ENCODE data around the gene DHRSX. TPM values are rescaled to one million over a fixed set of nuclear protein-coding genes. Genes with fewer than 3 reads are reported as not detected.
A peak's percentile ranks its signal among the peaks of the same experiment; 100 is the strongest.
"Not testable (repeated sequence)": the region's sequence is repeated elsewhere in the genome, so short reads cannot be mapped to it uniquely, and the experiment has no call there.

DHRSX gene
- polyA plus RNA-seq, 3 donors from 2014 or later: 20.0 to 36.4 (median 23.2) TPM

DNA sequence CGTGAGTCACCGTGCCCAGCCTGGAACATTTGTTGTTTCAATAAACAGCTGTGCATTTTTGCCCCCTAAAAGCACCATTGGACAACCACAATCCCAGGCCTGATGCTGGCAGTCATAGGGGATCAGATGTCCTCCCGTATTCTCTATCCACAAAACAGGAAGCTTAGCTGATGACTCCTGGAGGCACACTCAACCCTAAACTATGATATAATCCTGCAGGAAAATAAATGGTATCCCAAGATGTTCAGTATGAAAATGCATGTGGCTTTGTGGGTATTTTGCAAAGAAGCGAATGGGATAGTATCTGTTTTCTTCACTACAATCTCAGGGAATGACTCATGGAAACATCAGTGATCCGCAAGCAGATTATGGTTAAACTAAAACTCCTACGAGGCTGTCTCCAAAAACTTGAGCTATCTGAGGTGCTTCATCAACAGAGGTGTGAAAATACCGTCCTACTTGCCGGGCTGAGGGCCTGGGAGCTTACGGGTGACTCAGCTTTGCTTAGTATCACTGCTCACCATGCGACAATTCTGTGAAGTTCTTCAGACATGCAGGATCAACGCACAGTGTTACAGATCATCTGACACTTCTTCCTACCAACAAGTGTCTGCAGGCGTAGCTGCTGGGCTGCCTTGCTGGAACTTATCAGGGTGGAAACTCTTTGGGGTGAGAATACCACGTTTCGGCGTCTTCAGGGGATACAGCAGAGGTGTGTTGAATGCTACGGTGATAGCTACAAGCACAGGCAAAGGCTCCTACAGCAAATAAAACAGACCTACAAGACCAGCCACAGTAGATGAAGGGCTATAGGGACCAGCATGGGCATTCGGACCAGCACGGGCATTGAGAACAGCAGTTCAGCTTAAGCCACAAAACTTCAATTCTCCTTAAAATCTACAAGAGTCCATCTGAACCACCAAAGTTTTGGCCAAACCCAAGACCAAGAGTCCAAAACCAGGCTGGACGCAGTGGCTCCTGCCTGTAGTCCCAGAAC, 148.5 kb downstream of the DHRSX start:
- Mint-ChIP-seq H3K27ac (peak overlapping the region in 3 of 6 donors; percentile 21 to 63 (median 40)), H3K4me1 (peaks cover 0 to 3% of the 10 kb centered on the region in 2 donors), H3K4me3 (no peak overlapping the region), H3K9me3 (no peaks in the 10 kb centered on the region), H3K36me3 (peaks cover 10 to 22% (median 21%) of the 10 kb centered on the region in 3 donors), H3K27me3 (ENCODE audit: low read depth in 3 of 3) (peaks cover 0 to 6% (median 0%) of the 10 kb centered on the region in 3 donors)
- DNase-seq: no peak

DNA sequence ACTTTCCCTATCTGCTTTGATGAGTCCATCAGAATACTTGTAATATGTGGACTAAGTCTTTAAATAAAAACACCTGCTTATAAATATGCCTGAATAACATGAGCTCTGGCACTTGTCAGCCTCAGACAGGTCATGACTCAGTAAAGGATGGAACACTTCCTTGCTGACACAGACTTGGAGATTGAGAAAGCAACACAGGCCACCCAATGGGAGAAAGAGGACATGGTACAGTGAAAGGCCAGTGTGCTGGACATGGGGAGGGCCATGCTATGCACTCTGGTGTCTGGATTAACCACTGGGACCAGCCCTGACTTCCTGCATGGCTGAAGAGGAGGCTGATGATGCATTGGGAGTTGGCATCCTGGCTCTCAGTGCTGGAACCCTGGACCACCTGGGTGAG, 149.5 kb downstream of the DHRSX start:
- Mint-ChIP-seq H3K36me3 (peaks cover 14 to 29% (median 29%) of the 10 kb centered on the region in 3 donors), H3K4me1 (peaks cover 0 to 3% of the 10 kb centered on the region in 2 donors), H3K9me3 (no peaks in the 10 kb centered on the region), H3K27me3 (ENCODE audit: low read depth in 3 of 3) (peaks cover 0 to 6% (median 0%) of the 10 kb centered on the region in 3 donors), H3K27ac (no peak overlapping the region), H3K4me3 (no peak overlapping the region)
- no peak for DNase-seq

DNA sequence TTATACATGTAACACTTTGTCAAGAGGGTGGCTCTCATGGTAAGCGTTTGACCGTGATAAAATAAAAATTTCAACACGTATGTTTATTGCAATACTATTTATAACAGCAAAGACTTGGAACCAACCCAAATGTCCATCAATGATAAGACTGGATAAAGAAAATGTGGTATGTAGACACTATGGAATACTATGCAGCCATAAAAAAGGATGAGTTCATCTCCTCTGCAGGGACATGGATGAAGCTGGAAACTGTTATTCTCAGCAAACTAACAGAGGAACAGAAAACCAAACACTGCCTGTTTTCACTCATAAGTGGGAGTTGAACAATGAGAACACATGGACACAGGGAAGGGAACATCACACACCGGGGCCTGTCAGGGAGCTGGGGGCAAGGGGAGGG, 150.1 kb downstream of the DHRSX start:
- H3K36me3 Mint-ChIP-seq: peaks cover 18 to 35% (median 34%) of the 10 kb centered on the region in 3 donors
- not testable (repeated sequence) for H3K27me3 Mint-ChIP-seq (ENCODE audit: low read depth in 3 of 3); H3K4me1 Mint-ChIP-seq; H3K4me3 Mint-ChIP-seq; H3K27ac Mint-ChIP-seq; H3K9me3 Mint-ChIP-seq; DNase-seq

DNA sequence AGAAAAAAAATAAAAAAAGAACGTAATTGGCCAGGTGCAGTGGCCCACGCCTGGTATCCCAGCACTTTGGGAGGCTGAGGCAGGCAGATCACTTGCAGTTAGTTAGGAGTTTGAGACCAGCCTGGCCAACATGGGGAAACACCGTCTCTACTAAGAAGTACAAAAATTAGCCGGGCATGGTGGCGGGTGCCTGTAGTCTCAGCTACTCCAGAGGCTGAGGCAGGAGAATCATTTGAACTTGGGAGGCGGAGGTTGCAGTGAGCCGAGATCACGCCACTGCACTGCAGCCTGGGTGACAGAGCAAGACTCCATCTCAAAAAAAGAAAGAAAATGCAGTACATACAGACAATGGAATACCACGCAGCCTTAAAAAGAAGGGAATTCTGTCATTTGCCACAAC, 150.7 kb downstream of the DHRSX start:
- not testable (repeated sequence) for H3K9me3 Mint-ChIP-seq; H3K27me3 Mint-ChIP-seq (ENCODE audit: low read depth in 3 of 3); H3K4me3 Mint-ChIP-seq; DNase-seq; H3K27ac Mint-ChIP-seq; H3K4me1 Mint-ChIP-seq
- peaks cover 19 to 38% (median 37%) of the 10 kb centered on the region in 3 donors for H3K36me3 Mint-ChIP-seq

DNA sequence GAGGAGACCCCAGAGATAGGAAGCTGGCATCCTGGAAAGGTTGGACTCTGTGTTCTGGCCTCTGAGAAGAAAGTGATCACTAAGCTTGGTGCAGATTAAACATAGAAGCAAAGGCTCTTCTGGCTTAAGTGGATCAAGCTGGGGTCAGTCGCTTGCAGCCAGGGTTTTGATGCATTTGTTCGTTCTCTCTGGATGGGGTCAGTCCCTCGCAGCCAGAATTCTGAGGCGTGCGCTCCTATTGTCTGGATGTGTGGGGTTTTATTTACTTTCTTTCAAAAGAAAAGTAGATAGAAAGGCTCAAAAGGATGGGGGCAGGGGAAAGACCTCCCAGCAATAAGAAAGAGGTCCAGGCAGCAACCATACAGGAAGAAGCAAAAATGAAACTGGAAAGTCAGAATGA, 152.6 kb downstream of the DHRSX start:
- H3K4me1 Mint-ChIP-seq: peaks cover 0 to 3% of the 10 kb centered on the region in 2 donors
- no peak for DNase-seq
- H3K27ac Mint-ChIP-seq: no peak overlapping the region
- peaks cover 23 to 45% (median 32%) of the 10 kb centered on the region in 3 donors for H3K36me3 Mint-ChIP-seq
- peaks cover 0 to 5% (median 0%) of the 10 kb centered on the region in 3 donors for H3K27me3 Mint-ChIP-seq (ENCODE audit: low read depth in 3 of 3)
- no peak overlapping the region for H3K4me3 Mint-ChIP-seq
- no peaks in the 10 kb centered on the region for H3K9me3 Mint-ChIP-seq

DNA sequence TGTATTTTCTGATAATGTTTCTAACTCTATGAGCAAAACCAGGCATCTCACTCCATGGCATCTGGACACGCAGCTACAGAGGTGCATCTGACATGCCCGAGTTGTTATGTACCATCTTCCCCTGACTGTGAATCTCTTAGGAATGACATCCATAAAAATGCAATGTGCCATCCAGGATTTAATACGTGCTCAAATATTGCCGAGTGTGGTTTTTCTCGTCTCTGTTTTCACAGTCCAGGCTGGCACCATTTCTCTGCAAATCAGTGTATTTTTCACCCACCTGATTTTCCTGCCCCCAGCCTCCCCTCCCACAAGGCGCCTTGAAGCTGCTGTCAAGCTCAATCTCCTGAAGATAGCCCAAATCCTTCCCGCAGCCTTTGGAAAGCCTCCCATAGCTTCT, 154.6 kb downstream of the DHRSX start:
- Mint-ChIP-seq H3K9me3 (peaks cover 0 to 5% (median 0%) of the 10 kb centered on the region in 6 donors), H3K4me1 (no peaks in the 10 kb centered on the region), H3K36me3 (peaks cover 27 to 44% (median 36%) of the 10 kb centered on the region in 3 donors), H3K27ac (no peak overlapping the region), H3K27me3 (ENCODE audit: low read depth in 3 of 3) (peaks cover 0 to 3% (median 0%) of the 10 kb centered on the region in 3 donors), H3K4me3 (no peak overlapping the region)
- no peak for DNase-seq

DNA sequence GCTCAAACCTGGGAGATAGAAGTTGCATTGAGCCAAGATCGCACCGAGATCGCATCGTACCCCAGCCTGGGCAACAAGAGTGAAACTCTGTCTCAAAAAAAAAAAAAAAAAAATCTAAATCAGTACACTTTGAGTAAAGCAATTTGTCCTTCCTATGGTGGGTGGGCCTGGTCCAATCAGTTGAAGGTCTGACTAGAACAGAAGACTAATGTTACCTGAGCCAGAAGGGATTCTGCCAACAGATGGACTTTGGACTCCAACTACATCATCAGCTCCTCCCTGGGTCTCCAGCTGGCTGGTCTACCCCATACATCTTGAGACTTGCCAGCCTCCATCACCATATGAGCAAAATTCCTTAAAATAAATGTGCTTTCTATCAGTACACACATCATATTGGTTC, 155.2 kb downstream of the DHRSX start:
- no peak for DNase-seq
- Mint-ChIP-seq H3K27ac (no peak overlapping the region), H3K4me1 (no peaks in the 10 kb centered on the region), H3K4me3 (no peak overlapping the region), H3K36me3 (peaks cover 24 to 42% (median 39%) of the 10 kb centered on the region in 3 donors), H3K9me3 (peaks cover 0 to 5% (median 0%) of the 10 kb centered on the region in 6 donors), H3K27me3 (ENCODE audit: low read depth in 3 of 3) (peaks cover 0 to 3% (median 0%) of the 10 kb centered on the region in 3 donors)

DNA sequence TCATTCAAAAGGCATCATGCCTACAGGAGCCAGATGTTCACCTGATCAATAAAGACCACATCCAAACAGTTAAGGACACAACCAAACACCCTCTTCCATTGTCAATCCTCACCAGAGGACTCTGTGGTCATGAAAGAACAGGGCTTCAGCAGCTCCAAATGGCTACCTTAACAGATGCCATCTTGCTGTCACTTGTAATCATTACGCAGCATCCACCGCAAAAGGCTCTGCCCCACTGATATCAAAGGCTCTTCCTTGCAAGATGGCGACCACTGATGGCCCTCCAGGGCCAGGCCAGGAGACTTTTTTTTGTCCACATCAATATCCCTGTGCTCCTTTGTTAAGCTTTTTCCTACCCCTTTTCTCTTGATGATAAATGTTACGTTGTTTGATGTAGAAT, 157.4 kb downstream of the DHRSX start:
- H3K9me3 Mint-ChIP-seq: peaks cover 0 to 5% (median 0%) of the 10 kb centered on the region in 6 donors
- no peak overlapping the region for H3K27ac Mint-ChIP-seq
- H3K36me3 Mint-ChIP-seq: peaks cover 25 to 51% (median 49%) of the 10 kb centered on the region in 3 donors
- no peaks in the 10 kb centered on the region for H3K4me1 Mint-ChIP-seq
- H3K27me3 Mint-ChIP-seq (ENCODE audit: low read depth in 3 of 3): peaks cover 0 to 3% (median 0%) of the 10 kb centered on the region in 3 donors
- H3K4me3 Mint-ChIP-seq: no peak overlapping the region
- no peak for DNase-seq

DNA sequence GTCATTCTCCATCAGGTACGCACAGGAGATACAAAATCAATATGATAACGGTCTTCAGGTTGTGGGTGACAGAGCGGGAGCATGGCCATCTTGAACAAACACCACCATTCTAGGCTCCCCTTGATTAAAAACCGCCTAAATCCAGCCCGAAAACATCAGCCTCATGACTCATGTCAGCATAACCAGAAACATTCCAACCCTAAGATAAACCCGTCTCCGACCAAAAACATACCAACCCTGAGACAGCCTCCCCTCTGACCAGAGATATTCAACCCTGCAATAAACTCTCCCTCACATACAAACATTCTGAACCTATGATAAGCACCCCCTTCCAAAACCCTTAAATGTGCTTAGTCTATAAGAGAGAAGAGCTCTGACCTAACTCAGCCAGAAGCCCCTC, 157.9 kb downstream of the DHRSX start:
- DNase-seq: no peak
- Mint-ChIP-seq H3K36me3 (peaks cover 25 to 51% (median 49%) of the 10 kb centered on the region in 3 donors), H3K4me1 (no peaks in the 10 kb centered on the region), H3K9me3 (peaks cover 0 to 5% (median 0%) of the 10 kb centered on the region in 6 donors), H3K4me3 (no peak overlapping the region), H3K27me3 (ENCODE audit: low read depth in 3 of 3) (peaks cover 0 to 1% (median 0%) of the 10 kb centered on the region in 3 donors), H3K27ac (no peak overlapping the region)

DNA sequence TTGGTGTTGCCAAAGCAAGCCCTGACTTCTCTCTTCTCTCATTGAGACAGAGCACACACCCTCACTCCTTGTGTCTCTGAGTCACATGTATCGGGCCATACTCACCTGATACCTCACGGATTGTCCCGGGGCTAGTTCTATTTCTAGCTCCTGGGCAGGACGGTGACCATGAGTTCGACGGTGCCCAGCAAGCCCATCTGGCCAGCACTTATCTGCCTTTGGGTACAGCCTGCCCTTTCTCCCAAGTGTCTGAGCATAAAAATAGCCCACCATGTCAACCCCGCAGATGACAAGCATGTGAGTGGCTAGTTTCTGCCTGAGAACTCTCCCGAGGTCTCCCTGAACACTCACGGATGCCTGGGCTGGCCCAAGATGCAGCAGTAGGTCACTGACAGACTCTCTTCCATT, 158.5 kb downstream of the DHRSX start:
- H3K36me3 Mint-ChIP-seq: peaks cover 30 to 55% (median 55%) of the 10 kb centered on the region in 3 donors
- no peak overlapping the region for H3K4me3 Mint-ChIP-seq

DNA sequence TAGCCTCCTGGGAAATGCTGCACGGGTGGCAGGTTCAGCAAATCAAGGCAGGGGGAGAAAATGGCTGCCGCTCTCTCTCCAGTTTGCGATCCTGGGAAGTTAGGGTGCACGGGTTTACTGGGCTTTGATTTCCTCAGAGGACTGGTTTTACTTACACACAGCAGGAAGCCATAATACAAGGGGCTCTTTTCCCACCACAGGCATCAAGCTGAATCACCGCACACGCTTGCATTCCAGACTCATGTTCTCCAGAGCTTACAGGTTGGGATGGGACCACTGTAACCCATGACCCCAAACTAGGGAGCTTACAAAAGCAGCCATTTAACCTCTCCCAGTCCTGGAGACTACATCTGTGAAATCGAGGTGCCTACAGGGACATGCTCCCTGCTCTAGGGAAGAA, 159.8 kb downstream of the DHRSX start:
- H3K4me3 Mint-ChIP-seq: no peak overlapping the region
- peak overlapping the region in 1 of 6 donors; percentile 60 for H3K27ac Mint-ChIP-seq
- H3K27me3 Mint-ChIP-seq (ENCODE audit: low read depth in 3 of 3): peaks cover 0 to 1% (median 0%) of the 10 kb centered on the region in 3 donors
- no peaks in the 10 kb centered on the region for H3K4me1 Mint-ChIP-seq
- H3K36me3 Mint-ChIP-seq: peaks cover 25 to 48% (median 46%) of the 10 kb centered on the region in 3 donors
- peaks cover 0 to 5% (median 0%) of the 10 kb centered on the region in 6 donors for H3K9me3 Mint-ChIP-seq
- no peak for DNase-seq

More for the DNA sequence above, 158.5 kb downstream of the DHRSX start:
- peaks cover 0 to 1% (median 0%) of the 10 kb centered on the region in 3 donors for H3K27me3 Mint-ChIP-seq (ENCODE audit: low read depth in 3 of 3)
- peak overlapping the region in 1 of 6 donors; percentile 6 for H3K27ac Mint-ChIP-seq
- peaks cover 0 to 5% (median 0%) of the 10 kb centered on the region in 6 donors for H3K9me3 Mint-ChIP-seq
- H3K4me1 Mint-ChIP-seq: no peaks in the 10 kb centered on the region
- DNase-seq: no peak

DNA sequence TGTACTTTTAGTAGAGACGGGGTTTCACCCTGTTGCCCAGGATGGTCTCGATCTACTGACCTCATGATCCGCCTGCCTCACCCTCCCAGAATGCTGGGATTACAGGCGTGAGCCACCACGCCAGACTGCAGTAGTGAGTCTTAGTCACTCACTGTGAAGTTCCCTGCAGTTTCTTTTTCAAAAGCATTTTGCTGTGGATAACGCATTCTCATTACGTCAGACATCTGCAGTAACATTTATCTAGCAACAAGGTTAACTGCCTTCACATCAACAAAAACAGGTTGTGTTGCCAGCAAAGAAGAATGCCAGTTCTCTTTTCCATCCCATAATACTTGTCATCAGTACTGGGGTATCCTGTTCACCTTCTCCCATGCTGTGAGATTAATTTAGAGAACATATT, 164.6 kb downstream of the DHRSX start:
- no peaks in the 10 kb centered on the region for H3K27me3 Mint-ChIP-seq (ENCODE audit: low read depth in 3 of 3)
- no peak for DNase-seq
- peaks cover 0 to 2% of the 10 kb centered on the region in 2 donors for H3K4me1 Mint-ChIP-seq
- H3K9me3 Mint-ChIP-seq: peaks cover 0 to 2% (median 0%) of the 10 kb centered on the region in 6 donors
- H3K36me3 Mint-ChIP-seq: peaks cover 13 to 31% (median 24%) of the 10 kb centered on the region in 3 donors
- H3K4me3 Mint-ChIP-seq: no peak overlapping the region
- H3K27ac Mint-ChIP-seq: no peak overlapping the region

DNA sequence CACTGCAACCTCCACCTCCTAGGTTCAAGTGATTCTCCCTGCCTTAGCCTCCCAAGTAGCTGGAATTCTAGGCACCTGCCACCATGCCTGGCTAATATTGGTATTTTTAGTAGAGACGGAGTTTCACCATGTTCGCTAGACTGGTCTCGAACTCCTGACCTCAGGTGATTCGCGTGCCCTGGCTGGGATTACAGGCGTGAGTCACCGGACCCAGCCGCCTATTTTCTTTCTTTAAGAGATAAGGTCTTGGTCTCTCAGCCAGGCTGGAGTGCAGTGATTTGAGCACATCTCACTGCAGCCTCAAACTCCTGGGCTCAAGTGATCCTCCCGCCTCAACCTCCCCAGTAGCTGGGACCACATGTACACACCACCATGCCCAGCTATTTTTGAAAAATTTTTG, 166.5 kb downstream of the DHRSX start:
- peaks cover 0 to 2% of the 10 kb centered on the region in 2 donors for H3K4me1 Mint-ChIP-seq
- H3K4me3 Mint-ChIP-seq: no peak overlapping the region
- DNase-seq: no peak
- peaks cover 0 to 2% (median 0%) of the 10 kb centered on the region in 6 donors for H3K9me3 Mint-ChIP-seq
- peaks cover 5 to 16% (median 11%) of the 10 kb centered on the region in 3 donors for H3K36me3 Mint-ChIP-seq
- no peak overlapping the region for H3K27ac Mint-ChIP-seq
- no peaks in the 10 kb centered on the region for H3K27me3 Mint-ChIP-seq (ENCODE audit: low read depth in 3 of 3)

DNA sequence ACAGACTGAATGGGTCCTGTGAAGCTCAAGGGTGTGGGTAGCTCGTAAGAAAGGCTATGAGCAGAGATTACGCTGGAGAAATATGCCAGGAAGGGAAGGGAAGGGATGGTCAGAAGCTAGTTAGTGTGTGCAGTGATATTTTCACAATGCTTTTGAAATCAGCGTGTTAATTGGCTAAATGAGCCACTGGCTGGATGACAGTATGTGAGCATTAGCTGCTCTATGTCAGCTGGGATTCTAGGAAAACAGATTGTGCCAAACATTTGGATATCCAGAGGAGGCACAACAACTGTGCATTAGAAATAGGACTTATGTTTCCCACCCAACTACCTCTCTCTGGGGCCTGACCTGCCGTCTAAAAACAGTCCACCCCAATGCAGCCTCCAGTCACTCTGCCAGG, 168.5 kb downstream of the DHRSX start:
- H3K4me1 Mint-ChIP-seq: peaks cover 0 to 2% of the 10 kb centered on the region in 2 donors
- H3K36me3 Mint-ChIP-seq: peaks cover under 1 to 7% (median 1%) of the 10 kb centered on the region in 3 donors
- no peaks in the 10 kb centered on the region for H3K9me3 Mint-ChIP-seq
- H3K4me3 Mint-ChIP-seq: no peak overlapping the region
- DNase-seq: no peak
- no peak overlapping the region for H3K27ac Mint-ChIP-seq
- H3K27me3 Mint-ChIP-seq (ENCODE audit: low read depth in 3 of 3): no peaks in the 10 kb centered on the region

Measured in immature natural killer cell (primary cell).